Left lung (tissue), 10 donors: ENCODE results near the gene GPANK1. TPM values are rescaled to one million over a fixed set of nuclear protein-coding genes. Genes with fewer than 3 reads are reported as not detected.

ENCODE experiments used
- ATAC-seq: fragments of 200-7000 bp; cut with Tn5 transposase; one replicate; pipeline ENCODE4 v1.9.1; 2020; ENCODE audit warnings: moderate library complexity
- DNase-seq, 4 donors: peaks; one replicate each; pipeline ENCODE4 v3.0.0-alpha.2; 2013 to 2020
- H3K27ac ChIP-seq, 2 donors: fragments of 200-600 bp; sonication (generic) in 1 of 2; one replicate each; pipeline versions ENCODE4 v1.5.0 to v1.8.0; 2020 to 2021
- H3K27me3 ChIP-seq, 2 donors: fragments of 200-600 bp; sonication (generic) in 1 of 2; one replicate each; pipeline versions ENCODE4 v1.5.0 to v1.8.0; 2020 to 2021
- H3K36me3 ChIP-seq, 2 donors: fragments of 200-600 bp; sonication (generic) in 1 of 2; one replicate each; pipeline versions ENCODE4 v1.5.0 to v1.8.0; 2020 to 2021
- H3K4me1 ChIP-seq, 2 donors: fragments of 200-600 bp; one replicate each; pipeline ENCODE4 v1.8.0; 2021
- H3K4me3 ChIP-seq, 2 donors: fragments of 200-600 bp; sonication (generic) in 1 of 2; one replicate each; pipeline versions ENCODE4 v1.5.0 to v1.8.0; 2020 to 2021; ENCODE audit warnings: mild to moderate bottlenecking in 1 of 2
- H3K9me3 ChIP-seq, 2 donors: fragments of 200-600 bp; sonication (generic) in 1 of 2; one replicate each; pipeline versions ENCODE4 v1.5.0 to v1.8.0; 2020 to 2021
- intact Hi-C, 2 donors: fragments of 100-400 bp; cut with DNase I; formaldehyde crosslinking; loops; one replicate each; pipeline versions ENCODE4 v1.11.2 to v1.14.2; 2022
- polyA plus RNA-seq, 6 donors: library from polyadenylated mRNA; unstranded; fragments of 120-200 nt; gene quantifications; one replicate each; pipeline ENCODE4 v1.2.1, GENCODE V29; 2013; ENCODE audit not compliant: insufficient read length in 6 of 6
- total RNA-seq, 2 donors: library from RNA; stranded (reverse); fragmentation: NEBNext Ultra II Directional; extraction: Animal tissue kit (Norgen Biotek cat#: 25700); gene quantifications; one replicate each; pipeline ENCODE4 v1.2.1, GENCODE V29; 2021
- TF ChIP-seq, protein P1 (sequence below), 2 donors: fragments of 200-600 bp; sonication (generic) in 1 of 2; IDR thresholded peaks; one replicate each; pipeline versions ENCODE4 v1.5.0 to v1.8.0; 2021; ENCODE audit warnings: antibody characterized with exemption in 2 of 2
- donor health status: DM: no; HTN: yes; CAD: no.
- donor health status: DM: no; HTN: no; CAD: no.

The GPANK1 gene
- total and polyA plus RNA-seq, 8 donors: 10.3 to 22.8 (median 21.6) TPM

DNA sequence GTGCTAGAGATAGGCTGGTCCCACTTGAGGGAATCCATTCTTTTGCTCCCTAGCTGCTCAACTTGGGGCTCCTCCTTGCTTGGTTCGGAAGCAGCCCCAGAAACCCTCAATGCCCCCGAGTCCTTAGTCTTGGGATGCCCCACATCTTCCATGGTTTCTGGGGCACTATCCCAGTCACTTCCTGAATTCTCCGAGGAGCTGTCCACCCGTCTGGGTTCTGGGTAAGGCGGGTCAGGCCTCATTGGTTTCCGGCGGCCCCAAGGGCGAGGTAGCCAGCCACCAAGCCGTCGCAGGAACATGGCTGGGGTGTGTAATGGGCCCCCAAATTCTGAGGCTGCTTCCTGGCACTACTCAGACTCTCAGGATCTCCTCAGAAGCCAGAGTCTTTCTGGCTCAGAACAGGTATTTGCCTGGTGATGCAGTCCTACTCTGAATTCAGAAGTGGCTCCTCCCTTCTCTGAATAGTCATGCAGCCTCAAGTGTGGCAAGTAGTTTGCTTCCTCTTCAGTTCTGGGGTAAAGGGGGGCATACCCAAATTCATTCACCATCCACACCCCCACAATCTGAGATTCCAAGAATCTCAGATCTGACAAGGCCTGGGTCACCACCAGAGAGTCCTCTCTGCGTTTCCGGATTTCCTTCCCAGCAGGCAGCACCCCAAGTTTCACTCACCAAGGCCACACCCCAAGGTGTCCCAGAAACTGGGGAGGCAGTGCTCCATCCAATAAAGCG, 5.0 kb downstream of the GPANK1 start:
- H3K27ac ChIP-seq: peak overlapping the region; percentile 82 to 90
- DNase-seq: peak in 1 of 4 donors; percentile 36
- TF ChIP-seq, protein P1, sequence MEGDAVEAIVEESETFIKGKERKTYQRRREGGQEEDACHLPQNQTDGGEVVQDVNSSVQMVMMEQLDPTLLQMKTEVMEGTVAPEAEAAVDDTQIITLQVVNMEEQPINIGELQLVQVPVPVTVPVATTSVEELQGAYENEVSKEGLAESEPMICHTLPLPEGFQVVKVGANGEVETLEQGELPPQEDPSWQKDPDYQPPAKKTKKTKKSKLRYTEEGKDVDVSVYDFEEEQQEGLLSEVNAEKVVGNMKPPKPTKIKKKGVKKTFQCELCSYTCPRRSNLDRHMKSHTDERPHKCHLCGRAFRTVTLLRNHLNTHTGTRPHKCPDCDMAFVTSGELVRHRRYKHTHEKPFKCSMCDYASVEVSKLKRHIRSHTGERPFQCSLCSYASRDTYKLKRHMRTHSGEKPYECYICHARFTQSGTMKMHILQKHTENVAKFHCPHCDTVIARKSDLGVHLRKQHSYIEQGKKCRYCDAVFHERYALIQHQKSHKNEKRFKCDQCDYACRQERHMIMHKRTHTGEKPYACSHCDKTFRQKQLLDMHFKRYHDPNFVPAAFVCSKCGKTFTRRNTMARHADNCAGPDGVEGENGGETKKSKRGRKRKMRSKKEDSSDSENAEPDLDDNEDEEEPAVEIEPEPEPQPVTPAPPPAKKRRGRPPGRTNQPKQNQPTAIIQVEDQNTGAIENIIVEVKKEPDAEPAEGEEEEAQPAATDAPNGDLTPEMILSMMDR (IDR thresholded peaks at IDR 0.05): no peak
- peaks cover 28 to 77% of the 10 kb centered on the region in 2 donors for H3K4me1 ChIP-seq
- peak; percentile 53 for ATAC-seq
- no peaks in the 10 kb centered on the region for H3K27me3 ChIP-seq
- peaks cover 0 to 47% of the 10 kb centered on the region in 2 donors for H3K36me3 ChIP-seq
- H3K4me3 ChIP-seq: peak overlapping the region; percentile 73 to 92
- intact Hi-C loops: no loop called here
- no peaks in the 10 kb centered on the region for H3K9me3 ChIP-seq

DNA sequence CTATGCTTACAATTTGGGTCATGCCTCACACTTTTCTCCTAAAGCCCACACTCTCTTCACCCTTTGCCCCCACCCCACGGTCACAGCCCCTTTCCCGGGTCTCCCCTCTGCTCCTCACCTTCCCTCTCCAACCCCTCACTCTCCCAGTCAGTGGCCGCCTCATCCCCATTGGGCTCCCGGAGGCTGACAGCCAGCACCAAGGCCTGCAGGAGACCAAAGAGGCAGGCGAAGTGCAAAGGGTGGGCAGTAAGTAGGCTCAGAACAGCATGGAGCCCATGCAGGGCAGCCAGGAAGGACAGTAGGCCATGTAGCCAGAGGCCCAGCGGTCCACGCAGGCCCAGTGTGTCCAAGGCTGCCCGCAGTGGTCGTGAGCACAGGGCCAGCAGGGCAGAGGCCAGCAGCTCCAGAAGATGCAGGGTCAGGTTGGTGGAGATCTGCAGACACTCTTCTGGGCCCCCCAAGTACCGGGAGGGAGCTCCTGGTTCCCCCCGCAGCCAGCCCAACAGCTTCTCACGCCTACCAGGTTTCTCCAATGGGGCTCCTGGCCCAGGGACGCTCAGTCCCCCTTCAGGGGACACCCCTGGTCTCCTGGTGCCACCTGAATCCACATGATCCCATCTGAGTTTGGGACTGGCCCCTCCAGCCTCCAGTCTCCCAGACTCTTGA, 5.7 kb downstream of the GPANK1 start:
- intact Hi-C loops: no loop called here
- H3K36me3 ChIP-seq: peaks cover 0 to 47% of the 10 kb centered on the region in 2 donors
- peaks cover 25 to 74% of the 10 kb centered on the region in 2 donors for H3K4me1 ChIP-seq
- no peaks in the 10 kb centered on the region for H3K27me3 ChIP-seq
- H3K27ac ChIP-seq: peak overlapping the region in 1 of 2 donors; percentile 90
- ATAC-seq: no peak
- TF ChIP-seq, protein P1 (IDR thresholded peaks at IDR 0.05): no peak
- H3K4me3 ChIP-seq: peak overlapping the region; percentile 73 to 92
- DNase-seq: peak in 1 of 4 donors; percentile 51
- H3K9me3 ChIP-seq: no peaks in the 10 kb centered on the region

DNA sequence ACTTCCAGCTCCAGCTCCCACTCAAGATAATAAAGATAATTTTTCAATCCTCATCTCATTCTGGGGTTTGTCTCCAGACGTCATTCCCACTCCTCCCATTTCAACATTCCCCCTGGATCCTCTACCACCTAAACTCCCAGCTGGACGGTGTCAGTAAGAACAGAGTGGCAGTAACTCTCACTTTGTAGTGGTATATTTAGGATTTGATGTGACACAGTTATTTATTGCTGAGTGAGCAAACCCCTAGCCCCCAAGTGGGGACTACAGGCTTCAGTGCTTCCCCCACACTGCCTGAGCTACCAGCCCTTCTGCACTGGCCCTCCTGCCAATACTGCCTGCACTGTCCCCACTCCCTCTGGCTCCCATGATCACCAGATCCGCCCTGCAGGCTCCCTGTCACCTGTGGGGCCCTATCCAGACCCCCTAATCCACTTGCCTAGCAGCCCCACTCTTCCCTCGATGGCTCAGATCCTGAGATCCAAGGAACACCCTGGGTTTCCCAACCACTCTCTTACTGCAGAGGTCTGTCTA, 6.6 kb downstream of the GPANK1 start:
- peak overlapping the region in 1 of 2 donors; percentile 92 for H3K4me3 ChIP-seq
- H3K27ac ChIP-seq: peak overlapping the region in 1 of 2 donors; percentile 37

DNA sequence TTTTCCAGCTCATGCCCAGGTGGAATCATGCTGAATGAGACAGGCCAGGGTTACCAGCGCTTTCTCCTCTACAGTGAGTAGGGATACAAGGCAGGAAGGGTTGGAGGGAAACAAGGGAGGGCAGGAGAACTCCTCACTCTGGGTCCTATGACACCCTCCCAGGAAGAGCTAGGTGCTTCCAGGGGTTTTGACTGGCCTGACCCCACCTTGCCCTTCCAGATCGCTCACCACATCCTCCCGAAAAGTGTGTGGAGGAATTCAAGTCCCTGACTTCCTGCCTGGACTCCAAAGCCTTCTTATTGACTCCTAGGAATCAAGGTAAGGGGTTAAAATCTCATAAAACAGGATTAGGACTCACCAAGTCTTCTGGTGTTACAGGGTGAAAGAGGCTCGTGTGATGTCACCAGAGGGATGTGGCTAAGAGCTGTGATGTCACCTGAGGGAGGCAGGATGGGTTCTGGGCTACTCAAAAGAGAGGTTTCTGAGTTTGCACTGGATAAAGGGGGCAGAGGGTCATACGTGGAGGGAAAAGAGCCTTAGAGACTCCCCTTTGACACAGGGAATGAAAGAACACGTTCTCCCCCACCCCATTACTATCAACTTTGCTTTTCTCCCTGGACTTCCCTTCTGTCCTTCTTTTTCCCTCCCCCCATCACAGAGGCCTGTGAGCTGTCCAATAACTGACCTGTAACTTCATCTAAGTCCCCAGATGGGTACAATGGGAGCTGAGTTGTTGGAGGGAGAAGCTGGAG, 7.2 kb downstream of the GPANK1 start:
- DNase-seq (no peak), ATAC-seq (no peak)
- Histone ChIP-seq H3K27ac (peak overlapping the region in 1 of 2 donors; percentile 37), H3K27me3 (no peaks in the 10 kb centered on the region), H3K4me1 (peaks cover 15 to 70% of the 10 kb centered on the region in 2 donors), H3K36me3 (peaks cover 0 to 34% of the 10 kb centered on the region in 2 donors), H3K4me3 (no peak overlapping the region), H3K9me3 (no peaks in the 10 kb centered on the region)
- intact Hi-C loops: no loop called here
- TF ChIP-seq, protein P1 (IDR thresholded peaks at IDR 0.05): no peak

More for the DNA sequence above, 6.6 kb downstream of the GPANK1 start:
- TF ChIP-seq, protein P1 (IDR thresholded peaks at IDR 0.05): no peak
- peaks cover 16 to 74% of the 10 kb centered on the region in 2 donors for H3K4me1 ChIP-seq
- H3K9me3 ChIP-seq: no peaks in the 10 kb centered on the region
- H3K27me3 ChIP-seq: no peaks in the 10 kb centered on the region
- DNase-seq (peak in 1 of 4 donors; percentile 40), ATAC-seq (no peak)
- intact Hi-C loops: no loop called here
- H3K36me3 ChIP-seq: peaks cover 0 to 39% of the 10 kb centered on the region in 2 donors
